Upper lobe of right lung (tissue), 1 donor: Measurements from ENCODE around the gene HERC2. TPM values are rescaled to one million over a fixed set of nuclear protein-coding genes. Genes with fewer than 3 reads are reported as not detected.
"Not testable (repeated sequence)": the region's sequence is repeated elsewhere in the genome, so short reads cannot be mapped to it uniquely, and the experiment has no call there.

Experiments
- ATAC-seq: fragments of 200-7000 bp; cut with Tn5 transposase; one replicate; pipeline ENCODE4 v1.9.1; 2020; ENCODE audit warnings: mild to moderate bottlenecking, moderate library complexity
- DNase-seq: peaks from one replicate; pipeline ENCODE4 v3.0.0-alpha.2; 2020
- H3K27ac ChIP-seq: fragments of 200-600 bp; one replicate; pipeline ENCODE4 v1.8.0; 2022
- H3K27me3 ChIP-seq: fragments of 200-600 bp; one replicate; pipeline ENCODE4 v1.8.0; 2022; ENCODE audit warnings: mild to moderate bottlenecking
- H3K36me3 ChIP-seq: fragments of 200-600 bp; one replicate; pipeline ENCODE4 v1.8.0; 2022
- H3K4me1 ChIP-seq: fragments of 200-600 bp; one replicate; pipeline ENCODE4 v1.8.0; 2022
- H3K4me3 ChIP-seq: fragments of 200-600 bp; one replicate; pipeline ENCODE4 v1.8.0; 2022; ENCODE audit warnings: mild to moderate bottlenecking
- H3K9me3 ChIP-seq: fragments of 200-600 bp; one replicate; pipeline ENCODE4 v1.8.0; 2022
- CTCF ChIP-seq: fragments of 200-600 bp; IDR thresholded peaks from one replicate; pipeline ENCODE4 v1.8.0; 2022; ENCODE audit warnings: antibody characterized with exemption
- intact Hi-C: fragments of 100-400 bp; cut with DNase I; formaldehyde crosslinking; loops from one replicate; pipeline ENCODE4 v1.11.0; 2022
- total RNA-seq: library from RNA; stranded (reverse); fragmentation: NEBNext Ultra II Directional; extraction: Animal tissue kit (Norgen Biotek cat#: 25700); gene quantifications from one replicate; pipeline ENCODE4 v1.2.1, GENCODE V29; 2021
- donor health status: DM: no; HTN: yes; CAD: no; lungs with severe emphysema.

The HERC2 gene
- total RNA-seq, 1 donor from 2014 or later, result 56.9 TPM

- Histone ChIP-seq H3K9me3 (no peaks in the 10 kb centered on the region), H3K36me3 (peaks cover 23% of the 10 kb centered on the region), H3K27me3 (no peaks in the 10 kb centered on the region), H3K4me1 (no peaks in the 10 kb centered on the region), H3K4me3 (no peak overlapping the region), H3K27ac (no peak overlapping the region)
- intact Hi-C loops, result no loop called here
- ATAC-seq (no peak), DNase-seq (no peak)
- no peak for TF ChIP-seq CTCF
These were observed 113.4 kb downstream of the HERC2 start for GRCh38 chr15:28208583-28208982.

GRCh38 chr15:28205640-28206039, 116.3 kb downstream of the HERC2 start:
- H3K4me3 ChIP-seq, H3K27ac ChIP-seq, intact Hi-C loops, H3K27me3 ChIP-seq, DNase-seq, H3K4me1 ChIP-seq, H3K9me3 ChIP-seq: not testable (repeated sequence)
- H3K36me3 ChIP-seq, result peaks cover 23% of the 10 kb centered on the region
- ATAC-seq, result peak; percentile 67

GRCh38 chr15:28203055-28203828, 118.7 kb downstream of the HERC2 start:
- not testable (repeated sequence) for DNase-seq

GRCh38 chr15:28202124-28202523, 119.9 kb downstream of the HERC2 start:
- DNase-seq, H3K4me3 ChIP-seq, H3K4me1 ChIP-seq, H3K9me3 ChIP-seq, H3K27ac ChIP-seq, intact Hi-C loops, ATAC-seq, H3K27me3 ChIP-seq: not testable (repeated sequence)
- peaks cover 24% of the 10 kb centered on the region for H3K36me3 ChIP-seq

More at GRCh38 chr15:28203055-28203828, 118.7 kb downstream of the HERC2 start:
- ATAC-seq, intact Hi-C loops, H3K27me3 ChIP-seq, H3K4me3 ChIP-seq, H3K27ac ChIP-seq, H3K9me3 ChIP-seq, H3K4me1 ChIP-seq: not testable (repeated sequence)
- H3K36me3 ChIP-seq, result peaks cover 14% of the 10 kb centered on the region

- ATAC-seq, H3K4me1 ChIP-seq, H3K9me3 ChIP-seq, DNase-seq, H3K27me3 ChIP-seq, intact Hi-C loops, H3K4me3 ChIP-seq, H3K27ac ChIP-seq: not testable (repeated sequence)
- peaks cover 42% of the 10 kb centered on the region for H3K36me3 ChIP-seq
These were observed 123.8 kb downstream of the HERC2 start for GRCh38 chr15:28198215-28198614.

- peaks cover 42% of the 10 kb centered on the region for H3K36me3 ChIP-seq
- H3K27ac ChIP-seq, H3K4me3 ChIP-seq, ATAC-seq, DNase-seq, H3K9me3 ChIP-seq, H3K4me1 ChIP-seq, intact Hi-C loops, H3K27me3 ChIP-seq: not testable (repeated sequence)
These were observed 124.3 kb downstream of the HERC2 start for GRCh38 chr15:28197694-28198093.

- DNase-seq, H3K4me1 ChIP-seq, intact Hi-C loops, H3K9me3 ChIP-seq, ATAC-seq, H3K27ac ChIP-seq, H3K27me3 ChIP-seq, H3K4me3 ChIP-seq: not testable (repeated sequence)
- peaks cover 42% of the 10 kb centered on the region for H3K36me3 ChIP-seq
These were observed 125.4 kb downstream of the HERC2 start for GRCh38 chr15:28196581-28196980.

GRCh38 chr15:28192772-28193171, 129.2 kb downstream of the HERC2 start:
- no peaks in the 10 kb centered on the region for H3K9me3 ChIP-seq
- no peaks in the 10 kb centered on the region for H3K27me3 ChIP-seq
- ATAC-seq (no peak), DNase-seq (no peak)
- H3K4me3 ChIP-seq, result no peak overlapping the region
- H3K4me1 ChIP-seq, result no peaks in the 10 kb centered on the region
- H3K27ac ChIP-seq, result no peak overlapping the region
- peaks cover 61% of the 10 kb centered on the region for H3K36me3 ChIP-seq
- intact Hi-C loops, result no loop called here
- no peak for TF ChIP-seq CTCF

- intact Hi-C loops, result no loop called here
- DNase-seq, result peak; percentile 68
- Histone ChIP-seq H3K4me1 (no peaks in the 10 kb centered on the region), H3K27me3 (no peaks in the 10 kb centered on the region), H3K9me3 (no peaks in the 10 kb centered on the region), H3K27ac (no peak overlapping the region), H3K4me3 (no peak overlapping the region), H3K36me3 (peaks cover 64% of the 10 kb centered on the region)
- peak; percentile 35 for TF ChIP-seq CTCF
- ATAC-seq, result peak; percentile 61
These were observed 130.1 kb downstream of the HERC2 start for GRCh38 chr15:28191832-28192231.
